ENCODE data around the gene ABHD6.
"Not testable (repeated sequence)": the region's sequence is repeated elsewhere in the genome, so short reads cannot be mapped to it uniquely, and the experiment has no call there.

The ABHD6 gene

DNA sequence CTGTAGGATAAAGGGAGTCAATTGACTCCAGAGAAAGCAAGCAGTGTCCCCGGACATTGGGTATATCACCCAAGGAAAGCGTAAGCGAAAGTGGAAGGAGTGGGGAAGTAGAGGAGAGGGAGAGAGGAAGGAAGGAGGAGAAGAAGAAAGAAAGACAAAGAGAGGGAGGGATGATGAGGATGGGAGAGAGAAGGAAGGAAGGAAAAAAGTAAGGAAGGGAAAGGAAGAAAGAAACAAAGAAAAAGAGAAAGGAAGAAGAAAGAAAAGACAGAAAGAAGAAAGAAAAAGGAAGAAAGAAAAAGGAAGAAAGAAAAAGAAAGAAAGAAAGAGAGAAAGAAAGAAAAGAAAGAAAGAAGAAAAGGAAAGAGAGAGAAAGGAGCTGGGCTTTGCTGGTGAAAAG is 27.7 kb upstream of the ABHD6 start:
- no peak for DNase-seq (ENCODE audit: low read depth)

DNA sequence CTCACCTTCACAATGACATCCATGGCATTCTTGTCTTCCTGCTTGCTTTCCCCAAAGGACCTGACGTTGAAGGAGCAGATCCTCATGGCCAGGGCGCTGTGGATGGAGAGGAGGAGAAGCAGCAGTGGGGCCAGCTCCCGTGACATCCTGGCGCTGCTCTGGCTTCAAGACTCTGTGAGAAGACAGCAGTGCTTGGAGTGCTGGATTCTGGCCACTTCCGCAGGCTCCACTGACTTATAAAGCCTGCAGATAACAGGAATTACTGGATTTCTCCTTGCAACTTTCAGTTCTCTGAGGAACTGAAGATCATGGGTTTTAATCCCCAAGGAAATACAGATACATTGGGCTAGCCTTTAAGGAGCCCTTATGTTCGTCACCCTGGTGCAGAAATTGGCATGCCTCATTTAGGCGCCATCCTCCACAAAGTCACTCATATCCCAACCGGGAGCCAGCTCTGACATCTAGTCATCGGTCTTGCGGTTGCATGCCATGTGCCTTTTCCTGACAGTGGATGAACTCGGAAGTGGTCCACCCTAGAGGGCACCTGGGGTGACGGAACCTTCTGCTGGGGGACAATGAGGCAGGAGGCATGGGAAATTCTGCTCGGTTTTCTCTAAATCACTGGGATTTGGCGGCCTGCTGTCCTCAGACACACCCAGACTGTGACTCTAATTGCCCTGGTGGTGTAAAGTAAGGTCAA is 26.7 kb upstream of the ABHD6 start, which contains the start of gene DNASE1L3:
TSS of gene DNASE1L3 (minus strand) at position 212 of the 700 bp plus-strand sequence. CDS start at position 146, 66 bp downstream.
- no peak for DNase-seq (ENCODE audit: low read depth)

- DNase-seq (ENCODE audit: low read depth), result no peak
These were observed 22.9 kb upstream of the ABHD6 start for GRCh38 chr3:58214484-58215316.

DNA sequence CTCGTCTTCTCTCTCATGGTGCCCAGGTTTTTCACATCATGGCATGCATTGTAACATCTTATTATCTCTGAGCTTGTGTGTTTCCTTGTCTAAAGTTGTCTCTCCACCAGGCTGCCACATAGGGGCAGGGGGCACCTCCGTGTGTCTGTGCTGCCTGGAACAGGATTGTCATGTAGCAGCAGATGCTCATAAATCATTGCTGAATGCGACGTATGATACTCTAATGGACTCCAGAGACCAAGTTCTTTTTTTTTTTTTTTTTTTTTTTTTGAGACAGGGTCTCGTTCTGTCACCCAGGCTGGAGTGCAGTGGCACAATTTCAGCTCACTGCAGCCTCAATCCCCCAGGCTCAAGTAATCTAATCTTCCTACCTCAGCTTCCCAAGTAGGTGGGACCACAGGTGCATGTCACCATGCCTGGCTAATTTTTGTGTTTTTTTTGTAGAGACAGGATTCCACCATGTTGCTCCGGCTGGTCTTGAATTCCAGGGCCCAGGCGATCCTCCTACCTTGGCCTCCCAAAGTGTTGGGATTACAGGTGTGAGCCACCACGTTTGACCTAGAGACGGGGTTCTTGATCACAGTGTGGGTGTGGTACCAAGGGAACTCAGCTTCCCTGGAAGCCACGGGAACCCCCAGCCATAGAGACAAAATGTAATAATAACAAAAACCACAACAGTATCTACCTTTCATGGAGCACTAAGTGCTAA is 22.1 kb upstream of the ABHD6 start:
- no peak for DNase-seq (ENCODE audit: low read depth)

DNA sequence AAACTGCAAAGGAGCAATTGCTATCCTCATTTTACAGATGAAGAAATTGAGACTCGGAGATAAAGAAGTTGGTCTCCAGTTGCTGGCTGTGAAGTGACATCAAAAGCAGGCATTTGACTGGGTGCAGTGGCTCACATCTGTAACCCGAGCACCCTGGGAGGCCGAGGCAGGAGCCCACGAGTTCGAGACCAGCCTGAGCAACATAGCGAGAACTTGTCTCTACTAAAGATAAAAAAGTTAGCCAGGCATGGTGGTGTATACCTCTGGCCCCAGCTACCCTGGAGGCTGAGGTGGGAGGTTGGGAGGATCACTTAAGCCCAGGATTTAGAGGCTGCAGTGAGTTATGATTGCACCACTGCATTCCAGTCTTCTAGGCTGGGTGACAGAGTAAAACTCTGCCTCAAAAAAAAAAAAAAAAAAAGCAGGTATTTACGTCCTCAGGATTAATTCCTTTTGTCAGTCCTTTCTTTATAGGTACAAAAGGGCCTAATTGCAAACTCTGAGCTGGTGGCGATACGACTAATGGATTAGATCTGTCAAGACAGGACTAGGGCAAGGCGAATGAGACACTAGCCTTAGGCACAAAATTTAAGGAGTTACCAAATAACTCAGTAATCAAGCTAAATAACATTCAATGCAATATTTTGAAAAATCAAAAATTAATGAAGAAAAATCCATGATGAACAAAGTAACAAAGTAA is 20.9 kb upstream of the ABHD6 start:
- no peak for DNase-seq (ENCODE audit: low read depth)

DNA sequence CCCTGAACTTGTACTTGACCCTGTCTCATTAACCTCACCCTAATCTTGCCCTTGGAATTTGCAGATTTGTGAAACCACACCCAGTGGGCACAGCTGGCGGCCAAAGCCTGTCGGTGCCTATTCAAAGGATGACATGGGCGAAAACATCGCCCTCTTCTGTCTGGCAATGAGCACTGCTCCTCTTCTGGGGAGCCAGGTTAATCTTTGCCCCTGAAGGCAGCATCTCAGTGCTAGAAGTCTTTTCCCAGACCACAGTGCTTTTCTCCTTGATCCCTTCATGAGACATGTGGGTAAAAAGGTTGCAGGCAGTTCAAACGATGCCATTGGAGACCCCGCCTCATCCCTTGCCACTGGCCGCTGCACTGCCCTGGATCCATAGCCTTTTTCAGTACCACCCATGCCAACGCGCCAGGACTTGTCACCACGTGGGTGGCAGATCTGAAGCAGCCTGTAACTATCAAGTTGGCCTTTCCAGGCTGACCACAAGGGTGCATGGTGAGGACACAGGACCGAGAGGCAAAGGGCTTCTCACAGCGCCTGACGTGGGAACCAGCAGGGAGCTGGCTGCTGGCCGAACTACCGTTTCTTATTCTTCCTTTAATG is 20.3 kb upstream of the ABHD6 start:
- no peak for DNase-seq (ENCODE audit: low read depth)

GRCh38 chr3:58218904-58219303 is 18.7 kb upstream of the ABHD6 start:
- DNase-seq (ENCODE audit: low read depth), result no peak

DNA sequence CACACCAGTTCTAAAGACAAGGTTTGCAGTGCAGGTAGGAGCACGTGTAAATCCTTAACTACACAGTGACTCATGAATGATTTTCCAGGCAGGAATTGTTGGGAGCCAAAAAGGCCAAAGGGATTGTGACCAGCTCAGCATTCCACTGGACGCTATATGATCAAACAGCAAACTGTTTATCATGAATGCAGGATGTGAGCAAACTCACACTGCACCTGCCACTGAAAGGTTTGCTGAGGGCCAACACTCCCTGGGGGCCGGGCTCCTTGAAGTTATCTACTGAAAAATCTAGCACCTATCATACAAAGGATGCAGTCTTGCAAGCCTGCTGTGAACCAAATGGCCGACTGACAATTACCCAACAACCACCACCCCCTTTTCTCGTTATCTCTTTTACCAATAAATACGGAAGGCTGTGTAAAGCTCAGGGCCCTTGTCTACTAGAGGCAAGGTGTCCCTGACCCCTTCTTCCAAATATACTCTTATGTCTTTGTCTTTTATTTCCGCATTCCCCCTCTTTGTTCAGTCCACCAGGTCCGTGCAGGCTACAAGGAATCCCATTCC is 15.3 kb upstream of the ABHD6 start:
- no peak for DNase-seq (ENCODE audit: low read depth)

GRCh38 chr3:58223855-58224254 is 13.7 kb upstream of the ABHD6 start:
- no peak for DNase-seq (ENCODE audit: low read depth)

GRCh38 chr3:58227933-58228332 is 9.7 kb upstream of the ABHD6 start:
- DNase-seq (ENCODE audit: low read depth), result not testable (repeated sequence)

DNA sequence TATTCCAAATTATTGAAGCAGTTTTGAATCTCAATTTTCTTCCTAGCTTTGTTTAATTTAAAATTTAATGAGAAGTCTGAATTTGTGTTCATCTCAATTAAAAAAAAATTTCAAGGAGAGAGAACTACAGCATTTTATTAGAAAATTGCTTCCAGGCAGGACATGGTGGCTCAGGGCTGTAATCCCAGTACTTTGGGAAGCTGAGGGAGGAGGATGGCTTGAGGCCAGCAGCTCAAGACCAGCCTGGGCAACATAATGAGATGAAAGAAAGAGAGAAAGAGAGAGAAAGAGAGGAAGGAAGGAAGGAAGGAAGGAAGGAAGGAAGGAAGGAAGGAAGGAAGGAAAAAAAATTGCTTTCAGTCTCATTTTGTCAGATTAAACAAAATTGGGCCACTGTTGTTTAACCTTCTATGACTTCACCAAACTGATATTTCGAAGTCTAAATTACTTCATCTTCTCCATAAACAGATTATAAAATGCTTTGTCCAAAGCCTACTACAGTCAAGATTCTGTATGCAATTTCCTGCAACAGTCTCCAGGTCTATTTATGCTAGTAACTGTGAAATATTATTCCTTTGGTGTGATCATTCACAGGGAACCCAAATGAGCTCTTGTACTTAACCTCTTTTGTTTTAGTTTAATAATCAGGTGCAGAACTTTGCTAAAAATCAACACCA is 6.6 kb upstream of the ABHD6 start:
- DNase-seq (ENCODE audit: low read depth), result no peak

- no peak for DNase-seq (ENCODE audit: low read depth)
These were observed 5.9 kb upstream of the ABHD6 start for GRCh38 chr3:58231666-58232065.

DNA sequence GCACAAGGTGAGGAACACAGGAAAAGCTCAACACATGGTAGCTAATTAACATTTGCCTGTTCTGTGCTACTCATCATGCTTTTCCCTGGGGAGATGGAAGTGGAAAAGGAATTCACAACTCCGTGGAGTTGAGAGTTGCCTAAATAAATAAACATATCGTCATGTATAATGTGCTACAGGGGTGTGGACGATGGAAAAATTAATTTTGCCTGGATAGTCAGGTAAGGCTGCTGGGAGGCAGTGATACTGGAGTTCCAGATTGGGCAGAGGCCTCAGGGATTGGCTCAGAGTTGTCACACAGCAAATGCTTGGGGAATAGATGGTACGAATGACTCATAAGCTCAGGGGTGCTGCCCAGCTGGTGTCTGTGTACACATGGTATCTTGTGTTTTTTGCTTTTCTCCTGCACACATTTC is 3.1 kb upstream of the ABHD6 start:
- no peak for DNase-seq (ENCODE audit: low read depth)

DNA sequence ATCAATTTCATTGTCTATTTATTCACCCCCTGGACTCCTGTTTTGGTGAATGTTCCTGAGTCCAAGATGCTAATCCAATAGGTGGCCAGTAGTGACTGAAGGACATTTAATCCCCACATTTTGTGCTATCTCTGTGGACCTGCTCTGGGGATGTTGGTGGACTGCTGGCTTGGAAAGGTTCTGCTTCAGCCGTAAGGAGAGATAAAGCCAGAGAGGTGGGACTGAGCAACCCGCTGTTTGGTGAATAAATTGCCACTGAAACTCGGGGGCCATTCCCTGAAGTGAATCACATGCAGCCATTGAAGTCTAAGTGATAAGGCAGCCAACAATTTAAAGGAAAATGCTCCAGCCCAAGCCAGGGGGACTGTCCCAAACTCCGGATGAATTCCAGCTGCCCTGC is 1.6 kb upstream of the ABHD6 start:
- no peak for DNase-seq (ENCODE audit: low read depth)

GRCh38 chr3:58236527-58237237 is 910 bp upstream of the ABHD6 start:
- no peak for DNase-seq (ENCODE audit: low read depth)

DNA sequence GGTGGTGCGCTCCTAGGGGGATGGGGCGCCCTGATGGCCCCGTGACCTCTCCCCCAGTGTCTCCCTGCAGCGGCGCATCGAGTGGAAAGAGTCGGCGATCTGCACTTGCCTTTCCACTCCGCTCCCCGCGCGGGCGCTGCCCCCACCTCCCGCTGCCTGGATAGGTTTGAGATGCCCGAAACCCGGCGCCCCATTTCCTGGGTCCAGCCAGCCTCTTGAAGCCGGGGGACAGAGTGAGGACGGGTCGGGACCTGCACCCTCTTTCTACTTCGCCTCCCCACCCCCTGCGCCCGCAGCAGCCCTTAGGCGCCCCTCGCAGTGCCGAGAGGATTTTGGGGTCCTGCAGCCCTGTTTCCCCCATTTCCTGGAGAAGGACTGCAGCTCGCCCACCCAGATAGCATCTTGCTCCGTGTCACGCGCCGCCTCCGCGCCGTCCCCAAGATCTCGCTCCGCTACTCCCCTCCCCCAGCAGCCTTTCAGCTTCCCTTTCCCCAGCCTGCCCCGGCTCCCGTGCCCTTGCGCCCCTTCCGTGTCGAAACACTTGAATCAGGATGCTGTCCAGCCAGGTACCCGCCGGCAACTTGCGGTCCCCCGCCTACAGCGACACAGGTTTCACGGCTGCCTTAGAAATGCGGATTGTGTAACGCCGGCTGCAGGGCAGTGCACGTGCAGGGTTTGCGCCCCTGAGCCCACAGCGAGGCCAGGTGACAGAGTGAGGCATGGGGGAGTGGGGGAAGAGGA is 519 bp downstream of the ABHD6 start:
- no peak for DNase-seq (ENCODE audit: low read depth)

DNA sequence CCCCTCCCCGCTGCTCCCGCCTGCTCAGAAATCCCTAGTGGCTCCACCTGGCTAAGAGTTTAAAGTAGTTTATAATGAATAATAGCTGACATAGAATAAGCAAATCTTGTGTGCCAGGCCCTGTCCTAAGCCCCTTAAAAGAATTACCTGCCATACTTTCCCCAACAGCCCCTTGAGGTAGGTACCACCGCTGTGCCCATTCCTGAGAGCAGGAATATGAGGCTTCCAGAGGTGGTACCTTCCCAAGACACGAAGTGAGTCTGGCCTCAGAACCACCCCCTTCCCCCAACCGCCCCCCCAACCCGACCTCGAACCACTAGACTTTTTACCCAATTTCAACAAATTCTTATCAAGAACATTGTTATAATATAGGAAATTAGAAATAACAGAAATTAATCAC is 1.2 kb downstream of the ABHD6 start:
- DNase-seq (ENCODE audit: low read depth), result no peak

DNA sequence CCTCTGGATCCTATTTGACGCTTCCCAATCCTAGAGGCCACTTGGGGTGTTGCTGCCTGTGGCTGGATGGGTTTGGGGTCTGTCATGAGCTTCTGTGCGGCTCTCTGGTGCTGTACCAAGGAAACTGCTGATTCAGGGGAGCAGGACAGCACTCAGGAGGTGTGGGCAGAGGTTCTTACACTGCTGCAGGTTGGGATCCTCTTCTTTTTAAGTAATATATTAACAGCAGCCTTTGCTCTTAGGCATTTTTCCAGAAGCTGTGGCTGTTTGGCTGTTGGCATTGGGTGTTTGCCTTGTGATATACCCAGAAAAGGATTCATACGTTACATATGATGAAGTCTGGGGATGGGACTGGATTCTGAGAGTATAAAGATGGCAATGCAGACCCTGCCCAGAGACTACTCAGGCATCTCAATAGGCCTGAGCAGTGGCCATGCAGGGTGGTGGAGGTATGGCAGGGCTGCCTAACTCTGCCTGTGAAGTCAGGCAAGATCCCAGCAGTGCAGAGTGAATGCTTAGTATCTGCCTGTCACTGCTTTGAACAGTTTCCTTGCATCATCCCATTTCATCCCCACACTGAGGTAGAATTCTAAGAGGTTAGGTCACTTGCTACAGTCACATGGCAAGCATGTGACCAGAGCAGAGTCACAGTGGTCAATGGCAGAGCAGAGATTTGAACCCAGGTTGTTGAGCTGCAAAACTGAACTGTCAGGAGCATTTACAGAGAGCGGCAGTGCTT is 3.9 kb downstream of the ABHD6 start:
- no peak for DNase-seq (ENCODE audit: low read depth)

GRCh38 chr3:58242340-58242739 is 4.7 kb downstream of the ABHD6 start:
- no peak for DNase-seq (ENCODE audit: low read depth)
